MM.1S (cell line): ENCODE measurements around the gene FAM47E.

Experiments
- DNase-seq: peaks from one replicate; pipeline ENCODE4 v3.0.0-alpha.2; 2015
- H2AFZ ChIP-seq: fragments of 300-600 bp; sonication (generic); 2 replicates; pipeline ENCODE4 v1.6.0; 2016; ENCODE audit warnings: antibody characterized with exemption, low read length
- H3F3A ChIP-seq: fragments of 300-600 bp; sonication (generic); 2 replicates; pipeline ENCODE4 v1.6.1; 2016; ENCODE audit warnings: mild to moderate bottlenecking, antibody characterized with exemption, low read length, moderate library complexity, mixed read lengths; ENCODE audit not compliant: insufficient read depth
- H3K27ac ChIP-seq: fragments of 300-600 bp; sonication (generic); 2 replicates; pipeline ENCODE4 v1.5.1; 2016; ENCODE audit warnings: mild to moderate bottlenecking, low read length
- H3K27me3 ChIP-seq: fragments of 300-600 bp; sonication (generic); replicated peaks from 2 replicates; pipeline ENCODE4 v1.6.0; 2016; ENCODE audit warnings: low read length; ENCODE audit not compliant: insufficient read depth
- H3K36me3 ChIP-seq: fragments of 300-600 bp; sonication (generic); replicated peaks from 2 replicates; pipeline ENCODE4 v1.6.1; 2016; ENCODE audit warnings: mild to moderate bottlenecking, low read length, mixed read lengths; ENCODE audit not compliant: insufficient read depth
- H3K4me1 ChIP-seq: fragments of 300-600 bp; sonication (generic); 2 replicates; pipeline ENCODE4 v1.6.1; 2016; ENCODE audit warnings: low read length, mixed read lengths
- H3K4me2 ChIP-seq: fragments of 300-600 bp; sonication (generic); 2 replicates; pipeline ENCODE4 v1.6.0; 2016; ENCODE audit warnings: low read depth, low read length
- H3K4me3 ChIP-seq: fragments of 300-600 bp; sonication (generic); 2 replicates; pipeline ENCODE4 v1.5.1; 2016; ENCODE audit warnings: low read length, mixed read lengths
- H3K79me2 ChIP-seq: fragments of 300-600 bp; sonication (generic); 2 replicates; pipeline ENCODE4 v1.6.1; 2016; ENCODE audit warnings: mixed run types, low read length, mixed read lengths
- H3K9ac ChIP-seq: fragments of 300-600 bp; sonication (generic); 2 replicates; pipeline ENCODE4 v1.6.1; 2016; ENCODE audit warnings: low read length, mixed read lengths
- H3K9me2 ChIP-seq: fragments of 300-600 bp; sonication (generic); replicated peaks from 2 replicates; pipeline ENCODE4 v1.6.1; 2016; ENCODE audit warnings: mild to moderate bottlenecking, low read length, mixed read lengths; ENCODE audit not compliant: insufficient read depth
- H3K9me3 ChIP-seq: fragments of 300-600 bp; sonication (generic); replicated peaks from 2 replicates; pipeline ENCODE4 v1.6.1; 2016; ENCODE audit warnings: mild to moderate bottlenecking, low read length, mixed read lengths; ENCODE audit not compliant: insufficient read depth
- H4K20me1 ChIP-seq: fragments of 300-600 bp; sonication (generic); 2 replicates; pipeline ENCODE4 v1.6.1; 2016; ENCODE audit warnings: mild to moderate bottlenecking, low read length, moderate library complexity, mixed read lengths; ENCODE audit not compliant: insufficient read depth
- CTCF ChIP-seq: fragments of 300-600 bp; sonication (generic); IDR thresholded peaks from 2 replicates; pipeline ENCODE4 v1.5.1; 2016; ENCODE audit warnings: antibody characterized with exemption, low read length, mixed read lengths
- EZH2 ChIP-seq: fragments of 300-600 bp; sonication (generic); optimal IDR thresholded peaks from 2 replicates; pipeline ENCODE3; 2017; ENCODE audit warnings: low read depth, mild to moderate bottlenecking, antibody characterized with exemption, low read length, mixed read lengths
- EZH2phosphoT487 ChIP-seq: fragments of 300-600 bp; sonication (generic); IDR thresholded peaks from 2 replicates; pipeline ENCODE4 v1.6.1; 2018; ENCODE audit warnings: antibody characterized with exemption, low read length

FAM47E gene

GRCh38 chr4:76211769-76212708 is 39.5 kb upstream of the FAM47E start:
- Histone ChIP-seq H3K36me3 (no peaks in the 10 kb centered on the region), H3K9ac (peak overlapping the region; percentile 87), H3K9me2 (no peaks in the 10 kb centered on the region), H3K4me3 (peak overlapping the region; percentile 87), H3K27me3 (no peaks in the 10 kb centered on the region), H4K20me1 (no peaks in the 10 kb centered on the region), H3F3A (peaks cover 38% of the 10 kb centered on the region), H3K79me2 (peaks cover 78% of the 10 kb centered on the region), H3K27ac (peak overlapping the region; percentile 88), H3K4me2 (peak overlapping the region; percentile 89), H3K4me1 (peaks cover 38% of the 10 kb centered on the region), H3K9me3 (no peaks in the 10 kb centered on the region), H2AFZ (no peak overlapping the region)
- TF ChIP-seq EZH2phosphoT487 (no peak), CTCF (no peak), EZH2 (no peak)
- no peak for DNase-seq

GRCh38 chr4:76212851-76213414 is 38.6 kb upstream of the FAM47E start:
- H3K9me3 ChIP-seq = no peaks in the 10 kb centered on the region
- no peaks in the 10 kb centered on the region for H3K9me2 ChIP-seq
- peak overlapping the region; percentile 89 for H3K4me2 ChIP-seq
- no peak for TF ChIP-seq EZH2
- no peak for TF ChIP-seq CTCF
- H3K36me3 ChIP-seq = no peaks in the 10 kb centered on the region
- H3K9ac ChIP-seq = peak overlapping the region; percentile 87
- H3K4me3 ChIP-seq = peak overlapping the region; percentile 87
- peaks cover 31% of the 10 kb centered on the region for H3K4me1 ChIP-seq
- no peaks in the 10 kb centered on the region for H3K27me3 ChIP-seq
- no peaks in the 10 kb centered on the region for H4K20me1 ChIP-seq
- H3K79me2 ChIP-seq = peaks cover 70% of the 10 kb centered on the region
- peak overlapping the region; percentile 88 for H3K27ac ChIP-seq
- H2AFZ ChIP-seq = peak overlapping the region; percentile 62
- H3F3A ChIP-seq = peaks cover 36% of the 10 kb centered on the region
- DNase-seq = peak; percentile 73

GRCh38 chr4:76213415-76214176 is 37.9 kb upstream of the FAM47E start, which contains the start of gene SCARB2:
TSS of gene SCARB2 (minus strand) at chr4:76213824. CDS start at chr4:76213543, 281 bp downstream.
- Histone ChIP-seq H3K27ac (peak within 1 kb of the TSS; percentile 88), H3K79me2 (peaks cover 63% of the 10 kb centered on the region), H3K36me3 (no peaks in the 10 kb centered on the region), H3K9me2 (no peaks in the 10 kb centered on the region), H2AFZ (peak within 1 kb of the TSS; percentile 76), H3K9me3 (no peaks in the 10 kb centered on the region), H3K4me2 (peak within 1 kb of the TSS; percentile 89), H3K4me1 (peaks cover 25% of the 10 kb centered on the region), H3K4me3 (peak within 1 kb of the TSS; percentile 87), H3F3A (peaks cover 32% of the 10 kb centered on the region), H4K20me1 (no peaks in the 10 kb centered on the region), H3K27me3 (no peaks in the 10 kb centered on the region), H3K9ac (peak within 1 kb of the TSS; percentile 87)
- peak; percentile 88 for DNase-seq
- TF ChIP-seq CTCF (no peak), EZH2phosphoT487 (no peak)
